Epithelial cell of proximal tubule (primary cell): ENCODE measurements around the gene TMCC2. TPM values are rescaled to one million over a fixed set of nuclear protein-coding genes. Genes with fewer than 3 reads are reported as not detected.
A peak's percentile ranks its signal among the peaks of the same experiment; 100 is the strongest.

ENCODE experiments used
- DNase-seq: peaks from one replicate; pipeline ENCODE4 v3.0.0-alpha.2; 2011; ENCODE audit warnings: low read depth
- H3K4me3 ChIP-seq: 2 replicates; pipeline ENCODE4 v1.5.1; 2011; ENCODE audit warnings: low read depth, mild to moderate bottlenecking, low read length
- total RNA-seq: library from RNA; depleted of rRNA; stranded (reverse); fragments of >200 nt; gene quantifications from 2 replicates; pipeline ENCODE4 v1.2.3, GENCODE V29; 2015
- TF ChIP-seq, protein P1 (sequence below): conservative IDR thresholded peaks from 2 replicates; pipeline ENCODE4 v1.5.1; 2012; ENCODE audit warnings: low read depth, mild to moderate bottlenecking, low read length

TMCC2 gene
- total RNA-seq, 1 donor from 2014 or later, result 5.0 TPM

DNA sequence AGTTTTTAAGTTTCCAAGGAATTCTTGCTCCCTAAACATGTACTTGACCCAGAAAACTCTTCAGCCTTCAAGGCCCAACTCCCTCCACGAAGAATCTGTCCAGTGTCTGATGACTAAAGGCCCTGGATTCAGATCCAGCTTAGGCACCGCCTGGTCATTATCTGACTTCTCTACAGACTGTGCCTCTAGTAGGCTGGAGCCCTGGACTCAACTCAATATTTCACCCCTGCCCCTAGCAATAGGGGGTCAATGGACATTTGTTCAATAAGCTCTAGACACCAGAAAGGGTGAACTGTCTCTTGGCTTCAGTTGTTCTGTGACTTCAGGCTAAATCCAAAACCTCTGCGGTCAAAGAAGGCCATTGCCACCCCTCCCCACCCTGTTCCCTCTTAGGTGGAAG lies 59.3 kb downstream of the TMCC2 start:
- DNase-seq, result no peak
- no peak overlapping the region for H3K4me3 ChIP-seq
- TF ChIP-seq, protein P1, sequence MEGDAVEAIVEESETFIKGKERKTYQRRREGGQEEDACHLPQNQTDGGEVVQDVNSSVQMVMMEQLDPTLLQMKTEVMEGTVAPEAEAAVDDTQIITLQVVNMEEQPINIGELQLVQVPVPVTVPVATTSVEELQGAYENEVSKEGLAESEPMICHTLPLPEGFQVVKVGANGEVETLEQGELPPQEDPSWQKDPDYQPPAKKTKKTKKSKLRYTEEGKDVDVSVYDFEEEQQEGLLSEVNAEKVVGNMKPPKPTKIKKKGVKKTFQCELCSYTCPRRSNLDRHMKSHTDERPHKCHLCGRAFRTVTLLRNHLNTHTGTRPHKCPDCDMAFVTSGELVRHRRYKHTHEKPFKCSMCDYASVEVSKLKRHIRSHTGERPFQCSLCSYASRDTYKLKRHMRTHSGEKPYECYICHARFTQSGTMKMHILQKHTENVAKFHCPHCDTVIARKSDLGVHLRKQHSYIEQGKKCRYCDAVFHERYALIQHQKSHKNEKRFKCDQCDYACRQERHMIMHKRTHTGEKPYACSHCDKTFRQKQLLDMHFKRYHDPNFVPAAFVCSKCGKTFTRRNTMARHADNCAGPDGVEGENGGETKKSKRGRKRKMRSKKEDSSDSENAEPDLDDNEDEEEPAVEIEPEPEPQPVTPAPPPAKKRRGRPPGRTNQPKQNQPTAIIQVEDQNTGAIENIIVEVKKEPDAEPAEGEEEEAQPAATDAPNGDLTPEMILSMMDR, result no peak

DNA sequence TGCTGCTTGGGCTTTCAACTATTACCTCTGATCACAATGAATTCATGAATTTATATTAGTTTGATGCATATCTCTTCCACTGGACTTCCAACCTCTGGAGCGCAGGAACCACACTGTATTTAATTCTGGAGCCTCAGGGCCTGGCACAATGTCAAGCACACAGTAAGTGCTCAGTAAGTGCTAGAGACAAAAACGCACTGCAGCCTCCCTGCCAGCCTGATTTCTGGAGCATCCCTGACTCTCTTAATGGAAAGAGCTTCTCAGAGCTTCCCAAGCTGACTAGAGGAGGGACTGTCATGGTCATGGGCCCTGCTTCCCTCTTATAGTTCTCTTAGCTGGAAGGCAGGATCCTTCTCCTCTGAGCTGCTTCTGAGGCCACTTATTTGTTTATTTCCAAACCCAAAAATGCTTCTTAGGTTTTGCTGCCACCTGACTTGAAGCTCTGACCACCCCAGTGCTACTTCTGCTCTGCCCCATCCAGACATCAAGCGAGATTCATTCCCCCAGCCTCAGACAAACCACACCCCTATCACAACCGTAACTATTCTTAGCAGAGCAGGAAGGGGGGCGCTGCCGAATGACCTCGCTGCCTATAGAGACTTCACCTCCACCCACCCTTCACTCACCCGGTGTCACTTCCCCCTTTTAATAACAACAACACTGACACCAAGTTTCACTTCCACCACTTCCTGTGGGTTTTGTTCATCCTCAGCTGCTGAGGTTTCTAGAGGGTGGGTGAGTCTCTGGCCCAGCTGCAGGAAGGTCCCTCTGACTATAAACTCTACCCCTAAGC lies 60.2 kb downstream of the TMCC2 start:
- no peak for DNase-seq
- H3K4me3 ChIP-seq, result no peak overlapping the region
- TF ChIP-seq, protein P1, result no peak

DNA sequence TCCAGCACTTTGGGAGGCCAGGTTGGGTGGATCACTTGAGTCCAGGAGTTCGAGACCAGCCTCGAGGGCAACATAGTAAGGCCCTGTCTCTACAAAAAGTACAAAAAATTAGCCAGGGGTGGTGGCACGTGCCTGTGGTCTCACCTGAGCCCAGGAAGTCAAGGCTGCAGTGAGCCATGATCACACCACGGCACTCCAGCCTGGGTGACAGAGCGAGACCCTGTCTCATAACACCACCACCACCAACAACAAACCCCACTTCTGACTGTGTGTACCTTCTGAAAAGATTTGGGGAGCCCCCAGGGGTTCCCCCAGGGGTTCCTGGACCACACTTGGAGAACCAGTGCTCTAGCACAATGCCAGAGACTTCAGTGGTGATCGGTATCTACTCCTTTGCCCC lies 63.9 kb downstream of the TMCC2 start:
- no peak for DNase-seq
- TF ChIP-seq, protein P1, result no peak
- no peak overlapping the region for H3K4me3 ChIP-seq

DNA sequence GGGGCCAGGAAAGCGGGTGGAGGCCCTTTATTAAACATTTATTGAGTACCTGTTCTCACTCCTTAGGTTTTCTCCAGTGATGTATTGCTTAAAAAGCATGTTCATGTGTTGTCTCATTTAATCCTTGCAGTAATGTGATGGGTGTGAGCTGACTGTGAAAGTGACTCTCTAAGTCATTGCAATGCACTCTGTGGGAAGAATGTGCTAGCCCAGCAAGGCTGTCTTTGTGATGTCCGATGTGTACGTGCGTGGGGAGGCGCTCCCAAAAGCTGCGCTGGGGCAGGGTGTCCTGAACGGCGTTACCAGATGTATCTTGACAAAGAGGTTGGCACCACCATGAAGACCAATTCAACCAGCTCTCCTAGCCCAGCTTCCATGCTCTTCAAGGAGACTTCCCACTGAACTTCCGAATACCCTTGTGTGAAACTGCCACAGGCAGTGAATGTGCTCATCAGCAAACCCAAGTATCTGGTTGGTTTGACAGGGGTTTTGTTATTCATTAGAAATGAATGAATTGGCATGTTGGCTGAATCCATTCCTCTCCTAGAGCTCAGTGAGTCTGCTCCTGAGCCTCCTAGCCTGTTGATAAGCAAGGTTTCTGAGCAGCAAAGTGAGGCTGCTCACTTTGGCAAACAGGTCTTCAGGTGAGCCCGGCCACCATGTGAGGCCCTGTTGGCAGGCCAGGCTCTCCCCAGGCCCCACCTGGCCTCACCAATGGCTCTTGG lies 65.8 kb downstream of the TMCC2 start:
- TF ChIP-seq, protein P1, result no peak
- DNase-seq, result no peak
- no peak overlapping the region for H3K4me3 ChIP-seq

DNA sequence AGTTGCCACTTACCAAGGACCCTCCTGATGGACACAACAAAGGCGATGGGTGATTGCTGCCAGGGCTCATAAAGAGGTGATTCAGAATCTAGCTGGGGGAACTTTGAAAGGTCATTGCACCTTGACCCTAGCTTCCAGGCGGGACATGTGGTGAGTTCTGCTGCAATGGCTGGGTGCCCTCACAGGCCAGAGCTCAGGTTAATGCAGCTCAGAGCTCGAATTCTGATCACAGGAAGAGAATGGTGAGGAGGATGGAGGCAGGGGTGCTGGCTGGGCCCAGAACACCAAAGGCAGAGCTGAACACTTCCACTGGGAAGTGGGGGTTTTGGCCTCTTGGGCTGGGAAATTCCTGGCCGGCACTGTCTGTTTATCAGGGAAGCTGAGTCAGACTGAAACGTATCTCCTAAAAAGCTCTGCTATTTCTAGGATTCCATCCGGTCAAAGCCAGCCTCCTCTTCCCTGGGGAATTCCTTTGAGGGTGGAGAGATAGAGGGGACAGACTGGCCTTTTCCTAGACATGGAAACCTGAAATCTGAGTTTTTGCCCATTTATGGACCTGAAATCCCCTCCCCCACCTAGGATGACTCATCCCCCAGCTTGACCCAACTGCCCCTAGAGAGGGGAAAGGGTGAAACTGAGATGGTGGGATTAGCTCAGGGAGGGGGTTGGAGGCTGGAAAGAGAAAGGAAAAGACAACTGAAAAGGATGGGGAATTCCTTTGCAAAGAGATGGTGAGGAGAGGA lies 66.6 kb downstream of the TMCC2 start:
- H3K4me3 ChIP-seq, result no peak overlapping the region
- TF ChIP-seq, protein P1, result no peak
- DNase-seq, result peak; percentile 92

DNA sequence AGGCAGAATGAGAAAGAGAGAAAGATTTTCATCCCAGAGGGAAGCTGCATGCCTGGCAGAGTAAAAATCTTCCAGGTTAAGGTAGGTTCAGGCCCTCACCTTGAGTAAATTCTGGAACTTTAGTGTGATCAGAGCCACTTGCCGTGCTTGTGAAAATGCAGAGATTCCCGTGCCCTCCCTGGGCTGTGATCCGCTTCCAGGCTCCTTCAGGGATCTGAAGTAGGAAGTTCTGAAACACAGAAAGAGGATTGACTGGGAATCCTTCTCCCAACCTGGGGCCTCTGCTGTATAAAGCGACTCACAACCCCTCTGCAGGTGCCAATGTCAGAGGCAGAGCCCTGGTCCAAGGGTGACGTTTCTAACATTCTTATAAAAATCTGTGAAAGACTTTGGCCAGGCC lies 67.2 kb downstream of the TMCC2 start:
- DNase-seq, result no peak

More for the DNA sequence above, 67.2 kb downstream of the TMCC2 start:
- TF ChIP-seq, protein P1, result no peak
- H3K4me3 ChIP-seq, result no peak overlapping the region
